ENCODE results near the gene MTTP.

DNA sequence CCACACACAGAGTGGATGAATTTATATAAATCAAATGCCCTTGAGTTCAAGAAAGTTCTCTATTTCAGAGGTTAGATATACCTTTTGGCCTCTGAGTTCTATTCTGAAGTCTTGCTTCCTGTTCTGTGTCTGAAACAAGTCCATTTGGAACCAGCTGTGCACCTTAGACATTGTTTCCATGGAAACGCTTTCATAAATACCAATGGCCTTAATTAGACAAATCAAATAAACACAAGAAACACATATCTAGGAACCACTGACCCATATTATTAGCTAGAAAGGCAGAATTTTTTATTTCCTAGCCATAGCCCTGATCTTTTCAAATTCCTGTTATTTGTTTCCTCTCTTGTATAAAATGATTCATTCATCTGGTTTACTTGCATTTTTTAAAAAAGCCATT is 91.4 kb downstream of the MTTP start:
- TF ChIP-seq POLR2A (IDR thresholded peaks at IDR 0.05; ENCODE audit: low read length) = no peak
- TF ChIP-seq GATA1 (IDR thresholded peaks at IDR 0.05; ENCODE audit: low read depth, low read length) = no peak

Data from erythroblast (primary cell).